Endodermal cell (in vitro differentiated cells): ENCODE data around the gene THY1. TPM values are rescaled to one million over a fixed set of nuclear protein-coding genes. Genes with fewer than 3 reads are reported as not detected.

Source experiments
- DNase-seq: peaks from one replicate; pipeline ENCODE4 v3.0.0-alpha.2; 2017
- H3K27ac ChIP-seq: 2 replicates; pipeline ENCODE4 v1.5.1; 2013; ENCODE audit warnings: mild to moderate bottlenecking, low read depth, low read length, moderate library complexity
- H3K27me3 ChIP-seq: 2 replicates; pipeline ENCODE4 v1.6.1; 2013; ENCODE audit warnings: mild to moderate bottlenecking, low read length, moderate library complexity; ENCODE audit not compliant: insufficient read depth, control insufficient read depth, poor library complexity, severe bottlenecking
- H3K36me3 ChIP-seq: 2 replicates; pipeline ENCODE4 v1.7.0; 2013; ENCODE audit warnings: mild to moderate bottlenecking, low read length, moderate library complexity; ENCODE audit not compliant: control insufficient read depth, insufficient read depth
- H3K4me1 ChIP-seq: one replicate; pipeline ENCODE4 v1.7.0; 2013; ENCODE audit warnings: low read length; ENCODE audit not compliant: control insufficient read depth, insufficient read depth
- H3K4me3 ChIP-seq: 2 replicates; pipeline ENCODE4 v1.5.1; 2013; ENCODE audit warnings: mild to moderate bottlenecking, low read length, moderate library complexity
- H3K9ac ChIP-seq: 2 replicates; pipeline ENCODE4 v1.6.1; 2013; ENCODE audit warnings: mild to moderate bottlenecking, low read length, moderate library complexity; ENCODE audit not compliant: poor library complexity, severe bottlenecking; ENCODE audit errors: extremely low read depth
- H3K9me3 ChIP-seq: 2 replicates; pipeline ENCODE4 v1.6.1; 2013; ENCODE audit warnings: mild to moderate bottlenecking, low read length, moderate library complexity; ENCODE audit not compliant: control insufficient read depth
- H3K27ac Mint-ChIP-seq: 2 replicates; pipeline ENCODE4 v1.8.0; 2020; ENCODE audit warnings: mixed read lengths
- H3K27me3 Mint-ChIP-seq: 2 replicates; pipeline ENCODE4 v1.8.0; 2021; ENCODE audit warnings: mild to moderate bottlenecking, mixed read lengths; ENCODE audit not compliant: insufficient read depth
- H3K36me3 Mint-ChIP-seq: 2 replicates; pipeline ENCODE4 v1.8.0; 2020; ENCODE audit warnings: low read depth, mixed read lengths
- H3K4me1 Mint-ChIP-seq: 2 replicates; pipeline ENCODE4 v1.8.0; 2020; ENCODE audit warnings: mixed read lengths
- H3K4me3 Mint-ChIP-seq: 2 replicates; pipeline ENCODE4 v1.8.0; 2020; ENCODE audit warnings: mild to moderate bottlenecking, moderate library complexity, mixed read lengths
- H3K9me3 Mint-ChIP-seq: 2 replicates; pipeline ENCODE4 v1.8.0; 2020; ENCODE audit warnings: mild to moderate bottlenecking, mixed read lengths
- WGBS, 2 experiments: methylation state at CpG; one replicate each; pipeline versions ENCODE4 v1.1.5 to v1.1.7; 2013; ENCODE audit warnings: missing lambda C conversion rate in 2 of 2, mixed read lengths in 1 of 2; ENCODE audit not compliant: insufficient coverage in 1 of 2, insufficient read length in 1 of 2; 5-methylcytosine and 5-hydroxymethylcytosine counted together
- total RNA-seq, 2 donors: library from RNA; stranded (reverse); fragmentation: NEBNext Ultra II Directional in 1 of 2; extraction: Animal tissue kit (Norgen Biotek cat#: 25700) in 1 of 2; gene quantifications; 2 replicates in 1 of 2; 3 replicates in 1 of 2; pipeline ENCODE4 v1.2.1, GENCODE V29; 2021
- TF ChIP-seq, protein P1 (sequence below): fragments of 200-600 bp; sonication (generic); conservative IDR thresholded peaks from 2 replicates; pipeline ENCODE4 v1.5.0; 2021; ENCODE audit warnings: antibody characterized with exemption, mild to moderate bottlenecking

THY1 gene
- total RNA-seq, 2 donors from 2014 or later = 19.3 to 36.1 TPM

DNA sequence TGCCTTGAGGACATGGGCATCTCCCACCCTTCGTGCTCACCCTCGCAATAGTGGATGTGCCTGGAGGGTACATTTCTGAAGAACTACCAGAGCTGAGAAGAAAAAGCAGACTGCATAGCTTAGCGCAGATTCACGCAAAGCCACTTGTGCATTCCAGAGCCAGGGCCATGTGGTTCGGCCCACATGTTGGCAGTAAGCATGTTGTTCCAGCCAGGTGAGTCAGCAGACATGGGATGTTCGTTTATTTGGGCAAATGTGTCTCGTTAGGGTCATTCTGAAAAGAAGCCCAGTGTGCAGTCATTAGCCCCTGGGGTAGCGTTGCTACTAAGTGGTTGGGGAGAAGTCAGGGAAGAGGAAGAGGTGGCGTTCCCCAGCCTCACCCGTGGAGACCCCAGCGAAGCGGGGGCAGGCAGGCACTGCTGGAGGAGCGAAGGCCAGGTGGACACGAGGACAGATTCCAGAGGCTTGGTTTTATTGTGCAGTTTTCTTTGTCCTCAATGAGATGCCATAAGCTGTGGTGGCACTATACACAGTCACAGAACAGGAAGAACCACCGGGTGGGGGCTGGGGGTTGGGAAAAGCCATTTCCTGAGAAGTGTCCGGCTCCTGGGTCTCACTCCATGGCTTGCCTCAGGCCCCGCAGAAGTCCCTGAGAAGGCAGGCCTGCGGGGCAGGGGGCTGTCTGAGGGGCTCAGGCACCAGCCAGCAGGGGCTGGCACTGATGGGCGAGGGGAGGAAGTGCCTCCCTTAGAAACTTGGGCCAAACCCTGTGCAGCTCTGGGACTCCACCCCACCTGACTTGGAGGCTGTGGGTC, 5.0 kb downstream of the THY1 start:
- no peak overlapping the region for H3K9ac ChIP-seq
- 90 to 95% methylated on average over 16 to 19 of the region's 19 CpGs for WGBS, 2 experiments
- no peak for DNase-seq
- Mint-ChIP-seq H3K27me3 (peaks cover 22% of the 10 kb centered on the region), H3K27ac (no peak overlapping the region), H3K4me3 (no peak overlapping the region), H3K4me1 (peaks cover 16% of the 10 kb centered on the region), H3K36me3 (peaks cover 7% of the 10 kb centered on the region), H3K9me3 (no peaks in the 10 kb centered on the region)
- H3K4me3 ChIP-seq = no peak overlapping the region
- H3K9me3 ChIP-seq = no peaks in the 10 kb centered on the region
- H3K27ac ChIP-seq = no peak overlapping the region
- peaks cover 25% of the 10 kb centered on the region for H3K27me3 ChIP-seq
- H3K4me1 ChIP-seq = no peaks in the 10 kb centered on the region
- TF ChIP-seq, protein P1, sequence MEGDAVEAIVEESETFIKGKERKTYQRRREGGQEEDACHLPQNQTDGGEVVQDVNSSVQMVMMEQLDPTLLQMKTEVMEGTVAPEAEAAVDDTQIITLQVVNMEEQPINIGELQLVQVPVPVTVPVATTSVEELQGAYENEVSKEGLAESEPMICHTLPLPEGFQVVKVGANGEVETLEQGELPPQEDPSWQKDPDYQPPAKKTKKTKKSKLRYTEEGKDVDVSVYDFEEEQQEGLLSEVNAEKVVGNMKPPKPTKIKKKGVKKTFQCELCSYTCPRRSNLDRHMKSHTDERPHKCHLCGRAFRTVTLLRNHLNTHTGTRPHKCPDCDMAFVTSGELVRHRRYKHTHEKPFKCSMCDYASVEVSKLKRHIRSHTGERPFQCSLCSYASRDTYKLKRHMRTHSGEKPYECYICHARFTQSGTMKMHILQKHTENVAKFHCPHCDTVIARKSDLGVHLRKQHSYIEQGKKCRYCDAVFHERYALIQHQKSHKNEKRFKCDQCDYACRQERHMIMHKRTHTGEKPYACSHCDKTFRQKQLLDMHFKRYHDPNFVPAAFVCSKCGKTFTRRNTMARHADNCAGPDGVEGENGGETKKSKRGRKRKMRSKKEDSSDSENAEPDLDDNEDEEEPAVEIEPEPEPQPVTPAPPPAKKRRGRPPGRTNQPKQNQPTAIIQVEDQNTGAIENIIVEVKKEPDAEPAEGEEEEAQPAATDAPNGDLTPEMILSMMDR = no peak
- H3K36me3 ChIP-seq = no peaks in the 10 kb centered on the region

DNA sequence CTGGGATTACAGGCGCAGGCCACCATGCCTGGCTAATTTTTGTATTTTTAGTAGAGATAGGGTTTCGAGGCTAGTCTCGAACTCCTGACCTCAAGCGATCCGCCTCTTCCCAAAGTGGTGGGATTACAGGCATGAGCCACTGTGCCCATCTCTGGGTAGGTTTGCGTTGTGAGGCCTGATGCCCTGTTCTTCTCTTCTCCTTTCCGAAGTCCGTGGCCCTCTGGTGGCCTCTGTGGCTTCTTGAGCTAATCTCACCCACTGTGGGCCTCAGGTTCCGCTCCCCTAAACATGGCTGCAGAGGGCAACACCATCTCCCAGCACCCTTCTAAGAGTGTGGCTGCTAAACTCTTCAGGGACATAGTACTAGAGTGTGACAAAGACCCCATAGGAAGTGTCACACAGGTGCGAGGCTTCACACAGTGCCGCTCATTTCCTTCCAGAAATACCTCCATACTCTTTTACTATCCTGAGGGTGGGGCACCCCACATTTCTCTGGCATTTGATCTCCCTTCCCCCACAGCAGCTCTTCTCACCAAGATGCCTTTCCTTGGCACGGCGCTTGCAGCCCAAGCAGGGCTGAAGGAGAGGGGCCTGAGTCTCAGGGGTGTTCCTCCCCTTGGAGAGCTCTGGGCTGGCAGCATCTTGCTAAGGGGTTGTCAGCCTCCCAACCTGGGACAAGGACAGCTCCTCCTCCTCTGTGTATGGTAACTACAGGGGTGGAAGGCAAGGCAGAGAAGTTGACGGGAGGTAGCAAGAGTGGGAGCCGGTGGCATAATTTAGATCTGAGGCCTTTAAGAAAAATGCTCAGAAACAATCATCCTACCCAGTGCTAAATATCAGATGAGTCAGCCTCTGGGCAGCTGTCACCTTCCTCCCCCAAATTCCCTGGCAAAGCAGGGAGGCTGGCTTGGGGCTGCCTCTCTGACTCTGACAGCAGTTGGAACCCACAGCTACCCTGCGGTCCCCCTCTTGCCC, 6.1 kb downstream of the THY1 start:
- H3K27ac ChIP-seq = no peak overlapping the region
- H3K9me3 Mint-ChIP-seq = no peaks in the 10 kb centered on the region
- H3K36me3 Mint-ChIP-seq = peaks cover 7% of the 10 kb centered on the region
- 86% methylated on average over 11 to 16 of the region's 16 CpGs for WGBS, 2 experiments
- H3K36me3 ChIP-seq = no peaks in the 10 kb centered on the region
- peak; percentile 80 for DNase-seq
- no peaks in the 10 kb centered on the region for H3K4me1 ChIP-seq
- no peak overlapping the region for H3K4me3 Mint-ChIP-seq
- peaks cover 13% of the 10 kb centered on the region for H3K27me3 Mint-ChIP-seq
- peaks cover 13% of the 10 kb centered on the region for H3K4me1 Mint-ChIP-seq
- H3K9ac ChIP-seq = no peak overlapping the region
- TF ChIP-seq, protein P1 = peak; percentile 11
- no peaks in the 10 kb centered on the region for H3K9me3 ChIP-seq
- no peak overlapping the region for H3K4me3 ChIP-seq
- H3K27ac Mint-ChIP-seq = peak overlapping the region; percentile 20
- peaks cover 15% of the 10 kb centered on the region for H3K27me3 ChIP-seq

DNA sequence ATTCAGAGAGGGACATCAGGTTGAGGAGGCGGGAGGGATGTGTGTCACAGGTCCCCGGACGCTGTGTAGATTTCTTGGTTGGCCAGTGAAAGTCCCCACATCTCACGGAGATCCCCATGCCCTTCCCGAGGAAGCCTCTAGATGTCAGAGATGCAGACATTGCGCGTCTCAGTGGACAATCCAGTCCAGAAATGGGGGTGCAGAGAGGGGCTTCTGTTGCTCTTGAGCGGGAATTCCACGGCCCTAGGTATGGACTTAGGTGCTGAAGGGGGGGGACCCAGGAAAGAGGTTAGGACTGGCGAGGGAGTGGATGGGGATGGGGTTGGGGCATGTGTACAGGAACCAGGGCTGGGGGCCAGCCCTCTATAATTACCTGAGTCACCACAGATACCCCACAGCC, 7.0 kb downstream of the THY1 start:
- Mint-ChIP-seq H3K27ac (no peak overlapping the region), H3K27me3 (peaks cover 6% of the 10 kb centered on the region), H3K4me3 (no peak overlapping the region), H3K9me3 (no peaks in the 10 kb centered on the region), H3K4me1 (peaks cover 8% of the 10 kb centered on the region), H3K36me3 (peaks cover 7% of the 10 kb centered on the region)
- TF ChIP-seq, protein P1 = no peak
- no peak overlapping the region for H3K4me3 ChIP-seq
- no peaks in the 10 kb centered on the region for H3K9me3 ChIP-seq
- H3K4me1 ChIP-seq = no peaks in the 10 kb centered on the region
- no peak for DNase-seq
- H3K36me3 ChIP-seq = no peaks in the 10 kb centered on the region
- H3K9ac ChIP-seq = no peak overlapping the region
- 90 to 92% methylated on average over 8 to 9 of the region's 10 CpGs for WGBS, 2 experiments
- H3K27me3 ChIP-seq = peaks cover 5% of the 10 kb centered on the region
- H3K27ac ChIP-seq = no peak overlapping the region
